ENCODE measurements around the gene SS18L1.
A peak's percentile ranks its signal among the peaks of the same experiment; 100 is the strongest.

The SS18L1 gene

GRCh38 chr20:62226707-62227590 is 83.4 kb downstream of the SS18L1 start:
- no peak for TF ChIP-seq CTCF (conservative IDR thresholded peaks at IDR 0.05; ENCODE audit: low read depth)
- DNase-seq (ENCODE audit: low spot score) = no peak
- POLR2A ChIA-PET (ENCODE audit: low non-redundant PET) = no interaction called here
- CTCF ChIA-PET = interaction anchor here (0.6 kb wide), 2 partner anchors 50 to 1275 kb away, joined by 3 read pairs; no protein-coding TSS in a partner anchor
- no peak overlapping the region for H3K27ac ChIP-seq

GRCh38 chr20:62227591-62227976 is 84.0 kb downstream of the SS18L1 start:
- H3K27ac ChIP-seq = no peak overlapping the region
- ChIA-PET POLR2A (ENCODE audit: low non-redundant PET) (no interaction called here), CTCF (interaction anchor here (0.6 to 1.2 kb wide), 3 partner anchors 50 to 1274 kb away, joined by 3 to 4 read pairs (median 3); no protein-coding TSS in a partner anchor)
- no peak for DNase-seq (ENCODE audit: low spot score)
- no peak for TF ChIP-seq CTCF (conservative IDR thresholded peaks at IDR 0.05; ENCODE audit: low read depth)

GRCh38 chr20:62227977-62228958 is 84.7 kb downstream of the SS18L1 start:
- POLR2A ChIA-PET (ENCODE audit: low non-redundant PET) = no interaction called here
- no peak for TF ChIP-seq CTCF (conservative IDR thresholded peaks at IDR 0.05; ENCODE audit: low read depth)
- peak overlapping the region; percentile 2; the same call in 1 of the 2 replicates for H3K27ac ChIP-seq
- DNase-seq (ENCODE audit: low spot score) = no peak
- CTCF ChIA-PET = interaction anchor here (0.7 to 1.2 kb wide), 3 partner anchors 9 to 217 kb away, joined by 3 to 4 read pairs (median 4); no protein-coding TSS in a partner anchor

GRCh38 chr20:62228982-62229545 is 85.5 kb downstream of the SS18L1 start:
- POLR2A ChIA-PET (ENCODE audit: low non-redundant PET) = no interaction called here
- H3K27ac ChIP-seq = peak overlapping the region; percentile 2; the same call in 1 of the 2 replicates
- no peak for DNase-seq (ENCODE audit: low spot score)
- CTCF ChIA-PET = interaction anchor here (0.9 to 1.2 kb wide), 2 partner anchors 10 to 218 kb away, joined by 4 read pairs; no protein-coding TSS in a partner anchor
- TF ChIP-seq CTCF (conservative IDR thresholded peaks at IDR 0.05; ENCODE audit: low read depth) = no peak

GRCh38 chr20:62229667-62230066 is 86.1 kb downstream of the SS18L1 start:
- ChIA-PET POLR2A (ENCODE audit: low non-redundant PET) (no interaction called here), CTCF (no interaction called here)
- DNase-seq (ENCODE audit: low spot score) = no peak
- no peak overlapping the region for H3K27ac ChIP-seq
- no peak for TF ChIP-seq CTCF (conservative IDR thresholded peaks at IDR 0.05; ENCODE audit: low read depth)

GRCh38 chr20:62230276-62230675 is 86.7 kb downstream of the SS18L1 start:
- DNase-seq (ENCODE audit: low spot score) = no peak
- no peak overlapping the region for H3K27ac ChIP-seq
- ChIA-PET CTCF (no interaction called here), POLR2A (ENCODE audit: low non-redundant PET) (no interaction called here)
- no peak for TF ChIP-seq CTCF (conservative IDR thresholded peaks at IDR 0.05; ENCODE audit: low read depth)

All from RWPE1 (cell line).